DMS153 (cell line): ENCODE data around the gene FBXO17.

Experiments
- DNase-seq: peaks from one replicate; lab custom pipeline; 2025; lab: John Stamatoyannopoulos, UW

Gene FBXO17

DNA sequence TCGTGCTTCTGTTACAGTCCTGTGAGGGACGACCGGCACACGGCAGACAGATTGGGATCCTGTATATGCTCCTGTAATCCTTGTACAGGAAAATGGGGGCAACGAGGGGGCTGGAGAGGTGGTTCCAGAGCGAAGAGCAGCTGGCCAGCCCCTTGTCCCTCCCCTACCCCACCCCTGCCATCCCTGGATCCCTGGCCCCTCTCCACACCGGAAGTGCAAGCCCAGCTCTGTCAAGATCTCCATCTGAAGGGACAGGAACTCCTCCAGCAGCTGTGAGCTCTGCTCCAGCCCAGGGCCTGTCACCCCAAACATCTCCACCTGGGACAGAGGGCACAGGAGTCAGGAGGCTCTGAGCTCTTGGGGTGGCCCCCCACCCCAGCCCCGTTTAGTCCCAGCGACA lies 58.0 kb downstream of the FBXO17 start:
- no peak for DNase-seq

DNA sequence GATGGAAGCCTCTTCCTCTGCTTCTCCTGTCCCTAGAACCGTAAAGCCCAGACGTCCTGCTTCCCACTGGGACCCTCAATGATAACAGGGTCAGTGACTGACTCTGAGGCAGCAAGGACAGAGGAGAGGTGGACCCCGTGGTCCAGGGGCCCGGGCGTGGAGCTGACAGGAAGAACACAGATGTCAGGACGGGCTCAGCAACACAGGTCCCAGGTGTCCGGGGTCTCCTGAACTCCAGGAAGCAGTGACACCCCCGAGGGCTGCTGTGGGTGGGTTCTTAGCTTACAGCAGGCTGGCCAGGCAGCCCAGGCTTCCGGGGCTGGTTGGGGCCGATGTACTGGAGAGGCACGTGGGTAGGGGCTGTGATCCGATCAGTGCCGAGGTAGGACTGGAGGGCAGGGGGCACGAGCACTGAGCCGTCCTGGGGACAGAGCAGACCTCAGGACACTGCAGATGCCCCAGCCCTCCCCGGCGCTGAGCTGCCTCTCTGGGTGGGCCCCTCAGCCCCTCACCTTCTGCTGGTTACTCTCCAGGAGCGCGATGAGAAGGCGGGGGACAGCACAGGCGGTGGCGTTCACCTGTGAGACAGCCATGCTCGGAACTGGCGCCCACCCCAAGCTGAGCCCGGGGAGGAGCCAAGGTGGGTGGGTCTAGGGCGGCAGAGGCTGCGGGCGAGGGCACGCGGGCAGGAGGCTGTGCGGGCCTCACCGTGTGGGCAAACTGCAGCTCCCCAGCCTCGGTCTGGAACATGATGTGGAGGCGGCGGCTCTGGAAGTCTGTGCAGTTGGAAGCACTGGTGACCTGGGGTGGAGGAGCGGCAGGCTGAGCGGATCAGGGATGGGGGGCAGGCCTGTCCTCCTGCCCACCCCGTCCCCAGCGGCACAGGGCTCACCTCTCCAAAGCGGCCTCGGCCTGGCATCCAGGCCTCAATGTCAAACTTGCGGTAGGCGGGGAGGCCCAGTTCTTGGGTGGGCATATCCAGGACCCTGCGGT lies 59.9 kb downstream of the FBXO17 start:
- DNase-seq: no peak

DNA sequence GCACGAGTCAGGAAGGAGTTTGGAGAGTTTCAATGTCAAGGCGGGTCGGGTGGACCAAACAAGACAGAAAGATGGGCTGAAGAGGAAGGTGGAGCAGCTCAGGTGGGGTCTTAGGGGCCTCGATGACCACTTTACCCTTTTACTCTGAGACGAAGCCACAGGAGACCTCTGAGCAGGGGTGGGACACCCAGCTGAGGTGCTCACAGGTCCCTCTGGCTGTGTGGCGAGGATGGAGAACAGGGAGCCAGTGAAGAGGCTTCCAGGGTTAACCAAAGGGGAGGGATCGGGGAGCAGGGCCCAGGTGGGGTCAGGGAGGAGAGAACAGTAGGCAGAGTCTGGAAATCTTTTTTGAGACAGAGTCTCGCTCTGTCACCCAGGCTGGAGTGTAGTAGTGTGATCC lies 61.6 kb downstream of the FBXO17 start:
- DNase-seq: no peak

DNA sequence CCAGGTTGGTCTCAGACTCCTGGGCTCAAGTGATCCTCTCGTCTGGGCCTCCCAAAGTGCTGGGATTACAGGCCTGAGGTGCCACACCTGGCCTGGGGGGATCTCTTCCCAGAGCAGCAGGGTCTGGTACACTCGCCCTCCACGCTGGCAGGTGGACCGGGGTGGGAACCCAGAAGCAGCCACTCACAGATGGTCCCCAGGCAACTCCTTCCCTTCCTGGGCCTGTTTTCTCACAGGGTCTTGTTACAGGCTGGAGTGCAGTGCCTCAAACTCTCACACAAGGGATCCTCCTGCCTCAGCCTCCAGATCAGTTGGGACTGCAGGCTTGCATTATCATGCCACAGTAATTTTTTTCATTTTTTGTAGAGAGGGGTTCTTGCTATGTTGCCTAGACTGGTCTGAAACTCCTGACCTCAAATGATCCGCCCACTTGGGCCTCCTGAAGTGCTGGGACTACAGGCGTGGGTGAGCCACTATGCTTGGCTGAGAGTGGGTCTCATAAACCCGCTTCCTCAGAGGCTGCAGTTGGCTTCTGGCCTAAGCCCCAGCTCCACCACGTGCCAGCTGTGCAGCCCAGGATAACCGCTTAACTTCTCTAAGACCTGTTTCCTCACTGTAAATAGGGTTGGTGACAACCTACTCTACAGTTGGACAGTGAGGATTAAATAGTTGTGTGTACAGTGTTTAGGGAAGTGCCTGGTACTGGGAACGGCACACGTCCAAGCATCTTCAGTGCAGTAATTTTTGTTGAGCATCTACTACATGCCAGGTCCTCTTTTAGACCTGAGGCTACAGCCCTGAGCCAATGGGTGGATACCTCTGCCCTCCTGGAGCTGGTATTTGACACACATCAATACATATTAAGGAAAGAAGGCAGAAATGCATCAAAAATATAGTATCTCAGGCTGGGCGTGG lies 62.7 kb downstream of the FBXO17 start:
- no peak for DNase-seq

DNA sequence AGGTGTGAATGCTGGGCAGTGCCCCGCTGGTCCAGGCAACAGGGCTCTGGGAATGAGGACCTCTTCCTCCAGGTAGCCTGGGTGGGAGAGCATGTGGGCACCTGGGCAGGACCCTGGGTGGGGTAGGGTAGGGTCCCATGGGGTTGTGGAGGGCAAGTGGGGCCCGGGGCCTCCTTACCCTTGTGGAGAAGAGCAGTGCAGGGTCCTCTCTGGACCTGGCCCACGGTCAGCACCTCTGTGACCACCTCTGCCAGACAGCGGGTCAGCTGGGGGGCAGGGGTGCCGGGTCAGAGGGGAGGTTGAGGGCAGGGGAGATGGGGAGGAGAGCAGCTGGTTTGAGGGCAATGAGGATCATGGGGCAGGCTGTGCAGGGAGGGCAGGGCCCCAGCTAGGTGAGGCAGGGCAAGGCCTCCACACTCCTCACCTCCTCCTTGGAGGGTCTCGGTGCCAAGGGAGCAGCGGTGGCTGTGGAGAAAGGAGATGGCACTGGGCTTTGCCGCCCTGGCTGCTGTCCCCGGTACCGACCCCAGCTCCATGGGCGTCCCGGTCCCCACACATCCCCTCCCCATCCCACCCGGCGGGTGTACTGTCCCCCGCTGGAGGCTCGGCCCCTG lies 64.0 kb downstream of the FBXO17 start:
- DNase-seq: no peak

DNA sequence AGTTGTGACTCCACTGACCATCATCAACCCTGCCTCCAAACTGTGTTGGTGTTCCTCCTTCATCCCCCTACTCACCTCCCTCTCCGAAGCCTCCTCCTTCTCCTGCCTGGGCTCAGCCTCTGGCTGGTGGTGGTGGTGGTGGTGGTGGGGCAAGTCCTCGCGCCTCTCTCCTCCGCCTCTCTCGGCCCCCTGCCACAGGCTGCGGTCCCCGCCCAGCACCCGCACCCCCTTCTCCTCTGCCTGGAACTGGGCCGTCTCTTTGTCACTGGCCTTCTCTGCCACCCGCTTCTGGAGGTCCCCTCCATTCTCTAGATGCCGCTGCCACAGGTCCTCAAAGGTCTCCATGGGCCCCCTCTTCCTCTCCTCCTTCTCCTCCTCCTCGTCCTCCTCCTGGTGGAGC lies 65.1 kb downstream of the FBXO17 start:
- DNase-seq: no peak

DNA sequence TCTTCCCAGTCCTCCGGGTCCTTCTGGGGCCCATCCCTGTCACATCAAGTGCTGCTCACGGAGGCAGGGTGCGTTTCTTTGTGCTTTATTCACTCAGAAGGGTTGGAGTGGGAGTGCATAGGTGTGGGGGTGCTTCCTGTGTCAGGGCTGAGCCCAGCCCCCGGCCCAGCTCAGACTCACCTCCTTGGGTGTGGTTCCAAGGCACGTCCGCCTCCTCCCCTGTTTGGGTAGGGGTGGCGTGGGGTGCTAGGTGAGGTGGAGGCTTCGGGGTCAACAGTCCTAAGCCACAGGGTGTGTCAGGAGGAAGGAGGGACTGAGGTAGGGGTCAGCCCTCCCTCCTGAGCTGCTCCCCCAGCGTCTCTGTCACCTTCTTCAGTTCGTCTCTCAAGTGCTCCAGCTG lies 66.6 kb downstream of the FBXO17 start:
- no peak for DNase-seq

DNA sequence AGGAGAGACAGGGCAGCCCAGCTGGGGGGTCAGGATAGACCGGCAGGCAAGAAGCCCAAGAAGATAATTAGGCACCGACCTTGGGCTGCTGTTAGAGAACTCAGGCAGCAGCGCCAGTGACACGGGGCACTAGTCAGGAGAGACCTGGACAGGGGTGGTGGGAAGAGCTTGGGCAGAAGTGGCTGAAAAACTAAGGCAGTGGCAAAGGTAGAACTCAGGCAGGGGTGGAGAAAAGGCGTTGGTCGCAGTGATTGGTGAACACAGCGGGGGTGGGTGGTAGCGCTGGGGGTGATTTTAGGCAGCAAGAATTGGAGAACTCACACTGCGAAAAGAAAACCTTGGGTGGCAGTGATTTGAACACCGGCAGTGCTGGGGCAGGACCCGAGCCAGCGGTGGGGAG lies 67.9 kb downstream of the FBXO17 start:
- DNase-seq: no peak

DNA sequence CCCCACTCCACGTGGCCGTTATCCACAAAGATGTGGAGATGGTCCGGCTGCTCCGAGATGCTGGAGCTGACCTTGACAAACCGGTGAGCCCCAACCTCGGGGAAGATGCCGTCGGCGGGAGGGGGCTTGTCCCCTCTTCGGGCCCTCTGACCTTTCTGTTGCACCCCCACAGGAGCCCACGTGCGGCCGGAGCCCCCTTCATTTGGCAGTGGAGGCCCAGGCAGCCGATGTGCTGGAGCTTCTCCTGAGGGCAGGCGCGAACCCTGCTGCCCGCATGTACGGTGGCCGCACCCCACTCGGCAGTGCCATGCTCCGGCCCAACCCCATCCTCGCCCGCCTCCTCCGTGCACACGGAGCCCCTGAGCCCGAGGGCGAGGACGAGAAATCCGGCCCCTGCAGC lies 68.3 kb downstream of the FBXO17 start:
- DNase-seq: no peak

DNA sequence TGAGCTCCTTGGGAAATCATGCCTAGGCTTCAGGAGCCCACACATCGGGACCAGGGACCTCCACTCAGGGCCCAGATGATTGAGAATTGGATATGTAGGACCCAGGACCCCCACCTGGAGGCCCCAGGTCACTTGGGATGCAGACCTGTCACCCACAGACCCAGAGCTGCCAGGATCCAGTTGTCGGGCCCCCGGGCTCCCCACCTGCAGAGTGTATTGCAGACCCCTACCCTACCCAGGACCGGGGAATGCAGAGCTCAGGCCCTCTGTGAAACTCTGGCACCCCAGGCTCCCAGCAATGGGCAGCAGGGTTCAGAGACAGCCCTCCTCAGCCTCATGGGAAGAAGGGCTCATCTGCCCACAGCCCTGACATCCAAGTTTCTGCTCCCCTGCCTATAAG lies 69.9 kb downstream of the FBXO17 start:
- DNase-seq: no peak

DNA sequence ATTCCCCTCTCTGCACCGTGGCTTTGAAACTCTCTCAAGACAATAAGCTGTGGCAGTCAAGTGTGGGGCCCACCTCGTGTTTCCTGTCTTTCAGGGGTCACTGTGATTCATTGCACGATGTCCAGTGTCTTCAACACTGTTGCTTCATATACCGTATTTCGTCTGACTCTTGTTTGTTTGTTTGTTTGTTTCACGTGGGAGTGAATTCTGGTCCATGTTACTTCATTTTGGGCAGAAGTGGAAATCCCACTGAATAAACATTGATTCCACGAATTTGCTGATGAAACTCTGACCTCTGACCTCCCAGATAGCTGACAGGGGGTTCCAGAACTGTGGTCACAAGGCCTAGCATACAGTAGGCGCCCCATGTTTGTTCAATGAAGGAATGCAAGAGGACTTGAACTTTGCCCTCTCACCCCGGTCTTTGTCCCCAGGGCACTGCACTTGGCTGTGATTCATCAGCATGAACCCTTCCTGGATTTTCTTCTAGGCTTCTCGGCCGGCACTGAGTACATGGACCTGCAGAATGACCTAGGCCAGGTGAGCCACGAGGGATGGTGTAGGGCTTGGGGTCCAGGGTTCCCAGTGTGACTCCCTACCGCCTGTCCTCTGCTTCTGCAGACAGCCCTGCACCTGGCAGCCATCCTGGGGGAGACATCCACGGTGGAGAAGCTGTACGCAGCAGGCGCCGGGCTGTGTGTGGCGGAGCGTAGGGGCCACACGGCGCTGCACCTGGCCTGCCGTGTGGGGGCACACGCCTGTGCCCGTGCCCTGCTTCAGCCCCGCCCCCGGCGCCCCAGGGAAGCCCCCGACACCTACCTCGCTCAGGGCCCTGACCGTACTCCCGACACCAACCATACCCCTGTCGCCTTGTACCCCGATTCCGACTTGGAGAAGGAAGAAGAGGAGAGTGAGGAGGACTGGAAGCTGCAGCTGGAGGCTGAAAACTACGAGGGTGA lies 70.7 kb downstream of the FBXO17 start:
- DNase-seq: no peak

DNA sequence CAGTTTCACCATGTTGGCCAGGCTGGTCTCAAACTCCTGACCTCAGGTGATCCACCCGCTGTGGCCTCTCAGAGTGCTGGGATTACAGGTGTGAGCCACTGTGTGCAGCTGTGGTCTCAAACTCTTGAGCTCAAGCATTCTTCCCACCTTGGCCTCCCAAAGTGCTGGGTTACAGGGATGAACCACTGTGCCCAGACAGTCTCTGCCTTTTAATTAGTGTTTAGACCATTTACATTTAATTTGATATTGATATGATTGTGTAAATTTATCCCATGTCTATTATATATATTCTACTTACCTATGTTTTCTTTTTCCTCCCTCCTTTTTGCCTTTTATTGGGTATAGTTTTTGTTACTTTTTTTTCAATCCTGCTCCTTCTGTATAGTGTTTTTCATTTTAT lies 73.9 kb downstream of the FBXO17 start:
- DNase-seq: no peak

DNA sequence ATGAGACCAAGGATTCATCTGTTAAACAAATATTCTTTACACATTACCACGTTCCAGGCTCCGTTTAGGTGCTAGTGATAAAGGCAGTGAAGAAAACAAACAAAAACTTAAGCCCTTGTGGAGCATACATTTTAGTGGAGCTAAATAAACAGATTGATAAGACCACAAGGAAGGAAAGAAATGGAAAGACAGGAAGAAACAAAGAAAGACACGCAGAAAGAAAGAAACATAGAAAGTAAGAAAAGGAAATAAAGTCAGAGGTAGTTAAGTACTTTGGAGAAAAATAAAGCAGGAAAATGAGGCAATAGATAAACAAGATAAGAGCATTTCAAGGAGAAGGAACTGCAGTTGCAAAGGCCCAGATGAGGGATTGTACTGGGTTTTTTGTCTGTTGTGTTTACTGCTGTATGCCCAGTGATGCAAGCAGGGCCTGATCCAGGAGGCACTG lies 74.8 kb downstream of the FBXO17 start:
- DNase-seq: no peak

DNA sequence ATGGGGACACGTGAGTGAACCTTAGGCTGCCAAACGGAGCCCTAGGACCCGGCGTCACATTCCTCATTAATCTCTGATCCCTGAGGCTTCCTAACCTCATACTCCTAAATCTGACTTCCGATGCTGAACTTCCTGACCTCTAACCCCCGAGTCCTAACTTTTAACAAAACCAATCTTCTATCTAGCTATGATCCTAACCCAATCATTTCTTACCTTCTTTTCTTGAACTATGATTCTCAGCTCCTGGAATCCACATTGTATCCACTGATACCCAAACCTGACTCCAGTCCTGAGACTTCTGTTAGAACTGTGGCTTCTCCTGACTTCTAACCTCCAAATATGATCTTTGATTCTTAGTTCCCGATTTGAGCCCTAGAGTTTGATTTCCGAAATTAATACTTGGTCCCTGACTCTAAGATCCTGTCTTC lies 75.3 kb downstream of the FBXO17 start:
- DNase-seq: no peak

DNA sequence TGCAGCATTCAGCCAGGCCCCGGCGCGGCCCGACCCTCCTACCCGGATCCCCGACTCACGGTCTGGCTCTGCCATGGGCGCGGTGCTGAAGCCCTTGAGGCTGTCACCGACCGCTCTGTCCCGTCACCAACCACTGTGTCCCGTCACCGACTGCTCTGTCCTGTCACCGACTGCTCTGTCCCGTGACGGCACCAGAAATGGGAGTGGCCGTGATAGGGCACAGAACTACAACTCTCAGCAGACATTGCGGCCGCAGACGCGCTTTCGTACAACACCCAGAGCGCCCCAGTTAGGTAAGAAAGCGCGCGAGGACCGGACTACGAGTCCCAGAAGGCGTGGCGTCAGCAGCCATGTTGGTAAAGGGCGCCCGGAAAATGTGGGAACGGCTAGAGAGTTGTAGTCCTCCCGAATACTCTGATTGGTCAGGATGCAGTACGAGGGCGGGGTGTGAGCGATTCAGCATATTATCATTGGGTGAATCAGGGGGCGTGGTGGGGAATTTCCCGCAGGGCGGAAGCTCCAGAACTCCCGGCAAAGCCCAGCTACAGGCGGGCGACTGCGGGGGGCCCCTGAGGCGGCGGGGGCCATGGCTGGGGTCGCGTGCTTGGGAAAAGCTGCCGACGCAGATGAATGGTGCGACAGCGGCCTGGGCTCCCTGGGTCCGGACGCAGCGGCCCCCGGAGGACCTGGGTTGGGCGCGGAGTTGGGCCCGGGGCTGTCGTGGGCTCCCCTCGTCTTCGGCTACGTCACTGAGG lies 75.9 kb downstream of the FBXO17 start, which contains the start of the genes NFKBIB and SIRT2:
Gene NFKBIB (plus strand): TSS at position 523 of the 755 bp plus-strand sequence. CDS start 64 bp downstream, at position 587.
Gene SIRT2 (minus strand): TSS at position 172 of the 755 bp plus-strand sequence. CDS start 97 bp downstream, at position 75.
- DNase-seq: peak; percentile 100

DNA sequence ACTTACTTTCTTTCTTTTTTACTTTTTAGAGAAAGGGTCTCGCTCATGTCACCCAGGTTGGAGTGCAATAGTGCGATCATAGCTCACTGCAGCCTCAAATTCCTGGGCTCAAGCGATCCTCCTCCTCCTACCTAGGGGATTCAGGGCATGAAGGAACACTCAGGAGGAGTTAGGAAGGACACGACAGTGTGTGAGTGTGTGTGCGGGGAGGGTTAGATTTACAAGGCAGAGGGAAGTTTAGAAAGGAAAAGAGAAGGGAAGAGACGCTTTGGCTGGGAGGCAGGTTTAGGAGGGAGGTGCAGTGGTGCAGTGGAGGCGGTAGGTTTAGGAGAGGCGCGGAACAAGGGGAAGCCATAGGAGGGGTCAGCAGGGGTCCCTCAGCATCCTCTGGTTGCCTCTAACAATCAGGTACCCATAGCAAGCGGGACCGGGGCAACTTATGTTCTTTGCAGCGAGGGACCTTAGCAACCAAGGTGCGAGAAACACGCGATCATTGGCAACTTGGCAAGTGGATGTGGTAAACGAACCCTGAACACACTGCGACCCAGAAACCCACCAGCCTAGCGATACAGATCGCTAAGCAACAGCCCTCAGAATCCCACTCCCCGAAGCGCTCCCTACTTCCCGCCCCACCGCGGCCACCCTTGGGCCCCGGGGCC lies 76.6 kb downstream of the FBXO17 start:
- DNase-seq: no peak

DNA sequence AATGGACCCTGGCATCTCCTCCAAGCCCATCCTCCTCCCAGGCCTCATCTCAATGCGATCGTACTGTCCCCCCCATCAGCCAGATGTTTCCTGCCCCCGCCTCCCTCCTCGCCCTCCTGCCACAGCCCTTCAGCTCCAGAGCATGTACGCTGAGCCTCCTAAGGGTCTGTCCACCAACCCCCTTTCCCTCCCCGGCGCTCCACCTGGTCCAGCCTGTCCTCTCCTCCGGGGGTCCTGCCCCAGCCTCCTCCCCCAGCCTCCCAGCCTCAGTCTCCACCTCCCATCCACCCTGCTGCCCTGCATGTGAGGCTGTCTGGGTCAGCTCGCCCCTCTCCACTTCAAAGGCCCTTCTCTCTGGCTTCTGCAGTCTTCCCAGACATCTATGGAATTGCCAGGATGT lies 80.6 kb downstream of the FBXO17 start:
- no peak for DNase-seq

DNA sequence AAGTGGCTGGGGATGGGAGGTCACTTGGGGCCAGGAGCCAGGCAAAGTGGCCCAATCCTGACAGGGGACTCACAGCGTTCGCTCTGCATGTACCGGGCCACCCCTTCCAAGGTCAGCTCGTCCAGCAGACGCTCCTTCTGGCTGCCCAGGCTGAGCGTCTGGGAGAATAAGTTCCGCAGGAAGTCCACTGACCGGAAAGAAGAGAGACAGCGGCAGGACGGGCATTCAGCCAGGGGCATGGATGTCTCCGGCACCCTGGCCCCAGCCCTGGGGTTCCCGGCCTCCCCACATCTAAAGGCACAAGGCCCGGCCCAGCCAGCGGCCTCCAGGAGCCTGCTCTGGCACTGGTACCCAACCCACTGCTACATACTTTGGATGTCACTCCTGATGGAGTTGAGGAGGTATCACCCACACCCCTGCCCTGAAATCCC lies 82.2 kb downstream of the FBXO17 start:
- DNase-seq: no peak

DNA sequence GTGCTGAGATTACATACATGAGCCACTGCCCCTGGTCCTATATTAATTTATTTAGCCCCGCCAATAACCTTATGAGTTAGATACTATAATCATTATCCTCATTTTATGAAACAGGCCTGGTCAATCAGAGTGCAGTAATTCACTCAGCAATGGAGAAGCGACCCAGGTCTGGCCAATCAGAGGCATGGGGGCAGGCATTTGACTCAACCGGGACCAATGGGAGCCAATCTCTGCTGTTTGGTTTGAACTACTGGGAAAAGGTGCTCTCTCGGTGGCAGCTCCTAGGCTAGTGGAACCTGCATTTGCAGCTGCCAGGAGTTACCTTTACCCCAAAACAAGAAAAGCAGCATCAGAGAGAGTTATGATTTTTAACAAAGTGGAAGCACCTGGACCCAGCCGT lies 82.7 kb downstream of the FBXO17 start:
- DNase-seq: no peak
